Coronary artery (tissue), 2 donors: Measurements from ENCODE around the gene CRTAC1.

Experiments
- DNase-seq: peaks from one replicate; pipeline ENCODE4 v3.0.0-alpha.2; 2017; ENCODE audit warnings: low spot score
- H3K27ac ChIP-seq, 2 donors: fragments of 200-600 bp; sonication (generic); one replicate each; pipeline ENCODE4 v1.5.1; 2016 to 2019
- H3K4me3 ChIP-seq: fragments of 200-600 bp; sonication (generic); 2 replicates; pipeline ENCODE4 v1.5.1; 2016; ENCODE audit warnings: mild to moderate bottlenecking, moderate library complexity
- TF ChIP-seq, protein P1 (sequence below): fragments of 200-600 bp; sonication (generic); IDR thresholded peaks from one replicate; pipeline ENCODE4 v1.5.1; 2019; ENCODE audit warnings: antibody characterized with exemption

The CRTAC1 gene

GRCh38 chr10:98063740-98064027, 33.3 kb upstream of the CRTAC1 start:
- TF ChIP-seq, protein P1, sequence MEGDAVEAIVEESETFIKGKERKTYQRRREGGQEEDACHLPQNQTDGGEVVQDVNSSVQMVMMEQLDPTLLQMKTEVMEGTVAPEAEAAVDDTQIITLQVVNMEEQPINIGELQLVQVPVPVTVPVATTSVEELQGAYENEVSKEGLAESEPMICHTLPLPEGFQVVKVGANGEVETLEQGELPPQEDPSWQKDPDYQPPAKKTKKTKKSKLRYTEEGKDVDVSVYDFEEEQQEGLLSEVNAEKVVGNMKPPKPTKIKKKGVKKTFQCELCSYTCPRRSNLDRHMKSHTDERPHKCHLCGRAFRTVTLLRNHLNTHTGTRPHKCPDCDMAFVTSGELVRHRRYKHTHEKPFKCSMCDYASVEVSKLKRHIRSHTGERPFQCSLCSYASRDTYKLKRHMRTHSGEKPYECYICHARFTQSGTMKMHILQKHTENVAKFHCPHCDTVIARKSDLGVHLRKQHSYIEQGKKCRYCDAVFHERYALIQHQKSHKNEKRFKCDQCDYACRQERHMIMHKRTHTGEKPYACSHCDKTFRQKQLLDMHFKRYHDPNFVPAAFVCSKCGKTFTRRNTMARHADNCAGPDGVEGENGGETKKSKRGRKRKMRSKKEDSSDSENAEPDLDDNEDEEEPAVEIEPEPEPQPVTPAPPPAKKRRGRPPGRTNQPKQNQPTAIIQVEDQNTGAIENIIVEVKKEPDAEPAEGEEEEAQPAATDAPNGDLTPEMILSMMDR, result no peak
- Histone ChIP-seq H3K4me3 (no peak overlapping the region), H3K27ac (no peak overlapping the region)
- no peak for DNase-seq

DNA sequence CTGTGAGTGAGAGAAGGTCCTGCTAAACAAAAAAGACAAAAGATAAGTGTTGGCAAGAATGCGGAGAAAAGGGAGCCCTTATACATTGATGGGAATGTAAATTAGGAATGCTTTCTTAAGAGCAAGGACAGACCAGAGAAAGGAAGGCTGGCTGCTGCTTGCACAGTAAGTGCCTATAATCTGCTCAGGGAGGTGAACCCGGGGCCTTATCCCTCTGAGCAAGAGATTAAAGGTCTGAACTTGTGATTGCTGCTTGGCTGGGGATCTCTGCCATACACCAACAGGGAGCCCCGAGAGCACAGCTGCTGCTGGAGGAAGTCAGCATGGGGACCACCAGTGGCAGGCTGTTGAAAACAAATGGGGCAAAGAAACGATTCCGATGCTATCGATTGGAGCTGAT, 32.0 kb upstream of the CRTAC1 start:
- H3K4me3 ChIP-seq, result no peak overlapping the region
- TF ChIP-seq, protein P1, result no peak
- DNase-seq, result no peak
- no peak overlapping the region for H3K27ac ChIP-seq

DNA sequence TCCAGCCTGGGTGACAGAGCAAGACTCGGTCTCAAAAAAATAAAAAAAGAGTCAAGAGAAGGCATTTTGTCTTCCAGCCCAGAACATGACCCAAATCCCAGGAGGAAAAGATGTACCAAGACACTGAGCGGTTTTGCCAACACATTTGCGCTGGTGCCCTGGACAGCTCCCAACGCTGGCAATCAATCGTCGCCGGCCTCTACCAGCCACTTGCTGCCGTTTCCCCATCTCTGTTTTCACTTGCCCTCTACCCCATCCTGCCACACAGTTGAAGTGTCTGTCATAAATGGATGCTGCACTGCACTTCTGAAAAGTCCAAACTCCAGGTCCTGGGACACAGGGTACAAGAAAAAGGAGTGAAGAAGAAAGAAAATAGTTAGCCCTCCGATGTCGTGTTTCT, 29.7 kb upstream of the CRTAC1 start:
- no peak for DNase-seq
- Histone ChIP-seq H3K4me3 (no peak overlapping the region), H3K27ac (no peak overlapping the region)
- TF ChIP-seq, protein P1, result no peak

DNA sequence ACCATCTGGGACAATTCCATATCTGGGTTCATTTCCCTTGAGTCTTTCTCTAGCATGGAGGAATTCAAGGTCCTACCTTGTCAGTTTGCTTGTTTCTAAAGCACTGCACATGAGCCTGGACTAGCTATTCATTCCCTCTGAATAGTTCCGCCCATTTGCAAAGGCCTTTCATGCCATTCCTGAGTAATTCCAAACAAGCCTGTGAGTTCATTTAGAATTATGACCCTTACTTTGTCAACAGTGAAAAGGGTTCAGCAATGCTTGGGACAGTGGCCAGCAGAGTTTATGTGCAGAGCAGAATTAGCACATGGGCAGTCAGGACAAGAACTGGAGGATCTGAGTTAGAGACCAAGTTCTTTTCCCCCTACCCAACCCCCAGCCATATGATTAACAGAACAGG, 27.9 kb upstream of the CRTAC1 start:
- Histone ChIP-seq H3K27ac (no peak overlapping the region), H3K4me3 (no peak overlapping the region)
- TF ChIP-seq, protein P1, result no peak
- no peak for DNase-seq

GRCh38 chr10:98055841-98056516, 25.6 kb upstream of the CRTAC1 start:
- no peak for DNase-seq
- TF ChIP-seq, protein P1, result no peak
- H3K4me3 ChIP-seq, result no peak overlapping the region
- H3K27ac ChIP-seq, result no peak overlapping the region

DNA sequence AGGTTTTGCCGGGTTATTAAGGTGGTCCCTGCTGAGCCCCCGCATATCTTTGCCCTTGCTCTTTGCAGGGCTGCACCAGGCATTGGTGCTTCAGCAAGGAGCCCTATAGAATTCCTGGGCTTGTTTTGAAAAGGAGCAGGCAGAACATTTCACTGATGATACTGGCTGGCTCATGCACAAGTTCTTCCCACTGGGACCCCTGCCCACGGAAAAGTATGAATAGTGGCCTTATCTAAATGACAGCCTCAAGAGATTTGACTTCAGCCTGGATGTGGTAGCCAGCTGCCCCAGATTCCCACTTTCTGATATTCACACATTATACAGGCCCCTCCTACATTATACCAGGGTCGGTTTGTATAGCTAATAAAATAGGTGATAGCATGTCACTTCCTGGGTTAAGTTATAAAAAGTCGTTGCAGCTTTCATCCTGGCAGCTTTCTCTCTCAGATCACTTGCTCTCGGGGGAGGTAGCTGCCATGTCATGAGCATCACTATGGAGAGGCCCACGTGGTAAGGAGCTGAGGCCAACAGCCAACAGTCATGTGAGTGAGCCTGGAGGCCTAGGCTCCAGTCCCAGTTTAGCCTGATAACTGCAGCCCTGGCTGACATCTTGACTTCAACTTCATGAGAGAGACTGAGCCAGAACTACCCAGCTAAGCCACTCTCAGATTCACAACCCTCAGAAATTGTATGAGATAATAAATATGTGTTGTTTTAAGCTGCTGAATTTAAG, 16.8 kb upstream of the CRTAC1 start:
- TF ChIP-seq, protein P1, result no peak
- Histone ChIP-seq H3K4me3 (no peak overlapping the region), H3K27ac (no peak overlapping the region)
- no peak for DNase-seq

DNA sequence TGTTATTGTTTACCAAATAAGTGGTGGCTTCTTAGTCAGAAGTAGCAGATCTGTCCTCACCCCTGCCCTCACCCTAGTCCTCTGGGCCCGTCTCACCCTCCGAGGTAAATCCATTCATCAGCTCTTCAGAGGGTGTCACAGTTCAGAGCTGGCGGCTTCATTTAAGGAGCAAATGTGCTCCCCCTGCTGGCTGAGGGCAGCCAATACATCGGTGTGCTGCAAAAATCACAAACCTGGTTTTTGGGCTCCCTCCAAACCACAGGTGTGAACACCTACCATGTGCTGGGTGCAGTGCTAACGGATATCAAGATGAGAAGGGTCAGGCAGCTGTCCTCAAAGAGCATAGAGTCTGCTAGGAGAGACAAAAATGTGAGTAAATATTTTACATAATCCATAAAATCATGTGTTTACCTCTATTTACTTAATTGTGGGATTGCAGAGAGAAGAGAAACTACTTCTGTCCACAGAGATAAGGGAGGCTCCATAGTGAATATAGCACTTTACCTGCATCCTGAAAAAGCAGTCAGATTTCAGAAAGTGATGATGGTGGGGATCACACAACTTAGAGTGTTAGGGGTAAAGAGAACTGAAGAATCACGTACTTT, 15.5 kb upstream of the CRTAC1 start:
- H3K4me3 ChIP-seq, result no peak overlapping the region
- no peak overlapping the region for H3K27ac ChIP-seq
- TF ChIP-seq, protein P1, result peak; percentile 70
- DNase-seq, result no peak
